HG03025 (cell line): ENCODE results near the gene AGBL4.

Experiments used
- ATAC-seq: cut with Tn5 transposase; IDR thresholded peaks from one replicate; pipeline ENCODE4 v1.9.1; 2021; ENCODE audit warnings: mild to moderate bottlenecking, moderate library complexity; ENCODE audit not compliant: unreplicated experiment, low FRiP score

AGBL4 gene

DNA sequence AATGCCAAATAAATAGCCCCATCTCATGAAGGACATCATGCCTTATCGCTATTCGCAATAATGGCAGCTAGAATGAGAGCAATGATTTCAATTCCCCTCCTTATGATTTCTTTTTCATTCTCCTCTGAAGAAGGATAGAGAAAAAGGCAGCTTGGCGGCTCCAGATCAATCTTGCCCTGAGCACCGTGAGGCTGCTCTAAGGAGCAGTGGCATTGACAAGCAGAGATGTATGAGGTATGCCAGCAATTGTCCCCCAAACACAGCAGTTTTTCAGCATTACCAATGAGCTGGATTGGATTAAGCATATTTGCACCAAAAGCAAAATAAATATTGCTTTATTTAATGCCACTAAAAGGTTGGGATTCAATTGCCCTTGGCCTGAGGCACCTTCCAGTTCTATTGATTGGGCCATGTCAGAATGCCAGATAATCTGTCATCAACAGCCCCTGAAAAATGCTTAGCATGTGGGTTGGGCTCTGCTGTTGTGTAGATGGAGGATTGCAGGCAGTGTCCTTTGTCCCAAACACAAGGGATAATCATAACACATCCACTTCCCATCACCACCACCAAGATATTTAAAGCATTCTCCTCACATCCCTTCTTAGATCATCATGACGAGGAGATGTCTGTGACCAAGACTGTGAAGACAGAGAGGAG, 1382.8 kb downstream of the AGBL4 start:
- ATAC-seq = no peak

GRCh38 chr1:48629867-48630266, 1393.9 kb downstream of the AGBL4 start:
- ATAC-seq = no peak

DNA sequence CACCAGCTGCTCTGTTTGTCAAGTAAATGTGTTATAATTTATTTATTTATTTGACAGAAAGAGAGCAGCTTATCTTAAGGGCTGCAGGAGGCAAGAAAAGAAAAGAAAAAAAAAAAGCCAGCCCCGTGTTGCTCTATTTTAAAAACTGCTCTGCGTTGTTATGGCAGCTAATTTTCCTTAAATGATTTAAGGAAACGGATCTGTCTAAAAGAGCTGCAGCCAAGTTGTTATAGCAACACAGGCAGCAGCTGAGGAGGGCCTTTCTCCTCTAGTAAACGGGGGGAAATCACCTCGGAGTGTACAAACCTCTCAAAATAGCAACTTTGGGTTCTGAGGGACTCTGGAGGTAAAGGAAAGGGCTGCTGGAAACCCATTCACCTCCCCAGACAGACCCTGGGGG, 1396.3 kb downstream of the AGBL4 start:
- ATAC-seq = no peak

DNA sequence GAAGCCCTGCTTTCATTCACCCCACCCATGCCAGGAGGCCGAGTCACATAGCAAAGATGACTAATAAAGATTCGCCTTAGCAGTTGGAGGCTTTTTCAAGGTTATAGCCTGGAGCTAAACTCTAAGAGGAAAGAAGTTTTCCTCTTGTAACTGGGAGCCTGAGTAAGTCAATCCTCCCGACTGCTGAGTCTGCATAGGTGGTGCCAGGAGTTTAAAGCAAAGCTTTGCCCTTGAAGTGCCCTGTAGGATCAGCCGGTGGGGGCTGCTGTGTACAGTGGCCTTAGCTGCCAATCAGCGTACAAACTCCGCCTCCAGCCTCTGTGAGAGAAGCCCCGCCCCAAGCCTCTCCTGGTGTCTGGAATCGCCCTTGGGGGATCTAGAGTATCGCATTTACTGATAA, 1404.2 kb downstream of the AGBL4 start:
- no peak for ATAC-seq

DNA sequence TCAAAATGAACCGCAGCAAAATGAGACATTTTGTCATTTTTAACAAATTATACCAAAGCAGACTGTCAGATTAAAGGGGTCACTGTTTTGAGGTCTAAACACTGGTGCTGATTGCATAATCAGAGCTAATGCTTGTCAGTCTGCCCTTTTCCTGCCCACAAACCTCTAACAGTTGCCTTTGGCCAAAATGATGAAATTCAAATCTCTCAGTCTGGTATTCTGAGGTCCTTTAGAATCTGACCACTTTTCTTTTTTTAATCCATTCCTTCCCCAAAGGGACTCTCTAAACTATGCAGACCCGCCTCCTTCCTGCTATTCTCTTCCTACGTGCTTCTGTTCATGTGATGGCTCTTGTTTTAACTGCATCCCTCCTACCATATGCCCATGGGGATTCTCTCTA, 1406.5 kb downstream of the AGBL4 start:
- ATAC-seq = no peak

GRCh38 chr1:48616710-48617109, 1407.0 kb downstream of the AGBL4 start:
- ATAC-seq = no peak

- ATAC-seq = no peak
Observed at GRCh38 chr1:48611841-48612240, 1411.9 kb downstream of the AGBL4 start.

DNA sequence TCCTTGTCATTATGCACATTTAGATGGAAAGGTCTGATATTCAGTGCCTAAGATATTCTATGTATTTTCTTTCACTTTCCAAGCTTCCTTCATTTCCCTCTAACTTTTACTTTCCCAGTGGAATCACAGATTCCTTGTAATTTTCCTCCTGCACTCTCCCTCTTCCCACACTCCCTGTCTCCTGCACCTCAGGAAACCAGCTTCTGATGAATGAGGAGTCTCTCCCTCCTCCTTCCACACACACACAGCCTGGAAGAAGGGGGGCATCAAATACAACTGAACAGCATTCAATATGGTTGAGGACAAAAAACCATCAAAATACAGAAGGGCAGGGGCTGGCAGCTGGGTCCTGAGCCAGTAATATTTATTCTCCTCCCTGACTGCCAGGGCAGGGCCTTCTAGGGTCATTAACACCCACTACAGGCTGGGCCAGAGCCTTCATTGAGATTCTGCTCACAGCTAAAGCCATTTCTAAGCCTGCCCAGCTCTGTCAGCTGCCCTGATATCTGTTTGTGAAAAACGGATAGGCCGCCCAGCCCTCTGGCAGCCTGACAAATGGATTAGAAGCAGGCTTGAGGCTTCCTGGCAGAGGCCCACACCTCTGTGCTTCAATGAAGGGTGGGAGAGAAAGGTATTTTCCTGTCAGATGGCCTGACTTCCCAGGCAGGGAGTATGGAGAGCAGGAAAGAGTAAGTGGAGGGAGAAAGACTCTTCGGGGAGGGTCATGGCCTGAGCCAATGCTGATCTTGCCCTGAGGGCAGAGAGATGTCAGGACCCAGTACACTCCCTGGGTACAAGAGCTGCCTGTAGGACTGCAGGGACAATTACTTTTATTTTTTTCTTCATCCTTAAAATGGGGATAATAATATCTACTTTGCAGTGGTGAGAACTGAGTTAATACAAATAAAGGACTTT, 1412.9 kb downstream of the AGBL4 start:
- ATAC-seq = no peak

- ATAC-seq = no peak
Observed at GRCh38 chr1:48608882-48609281, 1414.9 kb downstream of the AGBL4 start.

GRCh38 chr1:48603222-48603621, 1420.5 kb downstream of the AGBL4 start:
- no peak for ATAC-seq

- ATAC-seq = no peak
Observed at GRCh38 chr1:48602349-48602748, 1421.4 kb downstream of the AGBL4 start.

DNA sequence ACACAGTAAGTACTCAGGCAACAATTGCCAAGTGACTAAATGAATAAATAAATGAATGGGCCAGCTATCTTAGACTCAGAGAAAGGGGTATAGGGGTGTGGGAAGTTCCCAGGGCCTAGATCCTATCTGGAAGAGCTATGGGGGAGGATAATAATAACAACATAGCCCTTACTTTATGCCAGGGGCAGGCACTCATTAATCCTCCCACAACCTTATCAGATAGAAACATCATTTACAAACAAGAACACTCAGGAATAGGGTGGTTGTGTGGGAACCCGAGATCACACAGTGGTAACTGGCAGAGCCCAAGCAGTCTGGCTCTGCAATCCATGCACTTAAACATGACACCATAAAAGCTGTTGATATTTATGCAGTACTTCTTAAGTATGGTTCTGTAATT, 1423.6 kb downstream of the AGBL4 start:
- ATAC-seq = no peak

DNA sequence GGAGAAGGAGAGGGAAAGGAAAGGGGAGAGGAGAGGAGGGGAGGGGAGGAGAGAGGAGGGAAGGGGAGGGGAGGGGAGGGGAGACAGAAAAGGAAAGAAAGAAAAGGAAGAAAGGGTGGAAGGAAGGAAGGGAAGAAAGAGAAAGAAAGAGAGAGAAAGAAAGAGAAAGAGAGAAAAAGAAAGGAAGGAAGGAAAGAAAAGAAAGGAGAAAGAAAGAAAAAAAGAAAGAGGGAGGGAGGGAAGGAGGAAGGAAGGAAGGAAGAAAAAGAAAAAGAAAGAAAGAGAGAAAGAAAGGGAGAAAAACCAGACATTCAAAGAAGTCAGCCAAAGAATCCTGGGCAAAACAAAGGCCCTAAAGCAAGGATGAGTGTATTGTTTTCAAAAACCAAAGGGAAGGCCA, 1426.1 kb downstream of the AGBL4 start:
- ATAC-seq = no peak

GRCh38 chr1:48596046-48596445, 1427.7 kb downstream of the AGBL4 start:
- ATAC-seq = no peak

- ATAC-seq = no peak
Observed at GRCh38 chr1:48595613-48596012, 1428.1 kb downstream of the AGBL4 start.

DNA sequence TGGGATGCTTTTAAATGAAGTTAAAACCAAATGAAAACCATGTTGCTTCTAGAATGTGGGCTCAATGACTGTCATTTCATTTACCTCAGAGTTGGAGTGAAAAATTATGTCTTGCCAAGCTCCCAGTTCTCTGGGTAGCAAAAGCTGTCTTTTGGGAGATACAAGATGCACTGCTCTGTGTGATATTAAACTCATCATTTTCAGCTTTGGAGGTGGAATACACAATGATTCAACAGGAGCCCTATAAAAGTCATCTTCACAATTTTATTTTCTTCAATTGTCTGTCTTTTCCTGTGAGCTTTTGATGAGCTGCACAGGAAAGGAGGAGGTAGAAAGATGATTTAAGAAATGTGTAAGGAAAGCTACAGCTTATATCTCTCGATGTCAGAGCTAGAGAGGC, 1431.4 kb downstream of the AGBL4 start:
- ATAC-seq = no peak

DNA sequence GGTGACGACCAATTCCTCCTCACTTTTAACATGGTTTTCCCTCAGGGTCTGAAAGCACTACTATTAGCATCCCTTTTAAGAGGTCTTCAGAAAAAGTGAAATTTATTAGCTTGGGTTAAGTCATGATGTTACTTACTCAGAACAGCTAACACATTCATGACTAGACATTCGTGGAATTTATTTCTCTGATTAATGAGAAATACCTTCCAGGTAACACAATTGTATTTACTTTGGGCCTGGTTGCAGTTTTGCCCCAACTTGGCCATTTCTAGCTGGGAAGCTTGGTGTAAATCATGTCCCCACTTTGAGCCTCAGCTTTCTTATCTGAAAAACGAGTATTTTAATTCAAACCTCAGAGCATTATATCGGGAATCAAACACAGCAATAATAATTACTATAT, 1432.6 kb downstream of the AGBL4 start:
- no peak for ATAC-seq

DNA sequence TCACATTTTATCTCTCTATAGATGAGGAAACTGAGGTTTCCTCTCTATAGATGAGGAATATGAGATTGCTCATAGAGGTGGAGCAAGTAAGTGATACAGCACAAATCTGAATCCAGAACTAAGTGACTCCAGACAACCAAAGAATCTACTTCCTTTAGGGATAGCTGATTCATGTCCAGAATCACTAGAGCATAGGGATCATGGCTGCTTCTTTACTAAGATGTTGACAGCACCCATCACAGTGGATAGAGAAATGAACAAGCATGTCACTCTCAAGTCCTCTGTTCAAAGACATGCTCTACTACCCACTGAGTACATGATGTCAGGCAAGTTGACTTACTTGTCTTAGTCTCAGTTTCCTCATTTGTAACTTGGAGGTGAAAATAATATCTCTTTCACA, 1435.7 kb downstream of the AGBL4 start:
- no peak for ATAC-seq

DNA sequence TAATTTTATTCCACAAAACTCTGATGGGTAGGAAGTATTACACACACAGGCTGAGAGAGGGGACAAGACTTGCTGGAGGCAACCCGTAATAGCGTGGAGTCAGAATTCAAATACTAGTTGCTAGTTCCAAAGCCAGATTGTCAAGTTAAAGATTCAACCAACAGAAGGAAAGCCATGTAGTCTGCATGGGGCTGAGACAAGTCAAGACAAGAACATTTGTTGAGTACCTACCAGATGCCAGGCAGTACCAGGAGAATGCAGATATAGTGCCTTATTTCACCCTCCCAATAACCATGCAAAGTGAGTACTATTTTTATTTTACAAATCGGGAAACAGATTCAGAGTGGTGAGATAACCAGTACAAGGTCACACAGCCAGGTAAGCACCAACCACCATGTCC, 1441.3 kb downstream of the AGBL4 start:
- ATAC-seq = no peak

DNA sequence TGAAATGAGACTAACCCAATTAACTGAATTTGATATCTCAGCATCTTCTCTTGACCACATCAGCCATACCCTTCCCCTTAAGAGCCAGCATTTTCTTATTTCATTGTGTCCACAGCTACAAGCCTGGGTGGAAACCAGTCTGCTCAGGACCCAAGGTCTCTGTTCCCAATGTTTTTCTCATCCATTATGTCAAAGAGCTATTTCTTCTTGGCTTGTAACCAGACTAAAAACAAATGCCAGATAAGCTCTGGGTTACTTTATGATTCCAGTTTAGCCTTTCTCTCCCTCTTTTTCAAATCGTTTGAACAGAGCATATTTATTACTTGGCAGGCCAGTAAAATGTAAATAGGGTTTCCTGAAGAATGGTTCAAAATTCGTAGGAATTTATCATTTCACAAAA, 1442.5 kb downstream of the AGBL4 start:
- no peak for ATAC-seq

DNA sequence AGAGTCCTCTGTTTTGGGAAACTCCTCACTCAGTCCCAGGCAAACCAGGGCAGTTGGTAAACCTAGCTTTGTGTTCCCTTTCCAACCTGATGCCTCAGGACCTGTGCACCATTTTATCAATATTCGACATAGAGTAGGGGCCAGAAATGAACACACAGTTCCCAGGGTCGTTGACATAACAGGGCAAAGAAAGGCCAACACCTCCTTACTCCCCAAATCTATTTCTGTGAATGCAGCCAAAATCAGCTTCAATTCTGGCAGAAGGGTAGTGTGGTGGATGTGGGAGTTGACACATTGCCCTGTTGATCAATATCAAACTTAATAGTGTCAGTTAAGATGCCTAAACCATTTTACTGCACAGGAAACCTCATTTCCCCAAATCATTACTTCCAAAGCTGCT, 1447.2 kb downstream of the AGBL4 start:
- ATAC-seq = no peak

- ATAC-seq = no peak
Observed at GRCh38 chr1:48572646-48573258, 1451.0 kb downstream of the AGBL4 start.
